ENCODE data around the gene TFF1.

Gene TFF1

DNA sequence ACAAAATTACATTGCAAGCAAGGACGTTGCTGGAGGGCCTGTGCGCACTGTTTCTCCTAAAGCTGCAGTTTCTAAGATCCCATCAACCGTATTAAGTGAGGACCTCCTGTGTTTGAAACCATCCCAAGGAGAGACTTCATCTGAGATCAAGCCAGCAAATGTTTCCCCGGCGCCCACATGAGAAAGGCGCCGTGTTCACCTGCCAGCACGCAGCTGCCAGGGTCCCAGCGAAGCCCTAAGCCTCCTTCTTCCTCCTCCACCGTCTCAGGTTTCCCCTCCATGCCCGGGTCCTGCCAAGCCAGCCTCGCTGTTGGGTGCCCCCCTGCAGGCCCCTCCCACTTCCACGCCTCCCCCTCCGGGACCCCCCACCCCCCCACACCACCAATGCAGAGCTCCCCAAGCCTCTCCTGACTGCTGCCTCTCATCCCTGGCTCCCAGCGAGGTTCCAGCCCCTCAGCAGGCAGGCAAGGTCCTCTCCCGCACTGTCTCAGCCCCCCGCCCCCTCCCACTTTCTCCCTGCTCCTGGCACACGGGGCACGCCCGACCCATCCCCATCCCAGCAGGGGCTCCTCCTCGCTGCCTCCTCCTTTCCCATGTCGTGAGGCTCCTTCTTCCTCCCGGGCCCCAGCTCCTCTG lies 8.6 kb upstream of the TFF1 start:
- CTCF ChIA-PET: interaction anchor here (1.2 to 1.3 kb wide), 2 partner anchors 37 to 64 kb away, joined by 4 to 5 read pairs; no protein-coding TSS in a partner anchor
- TF ChIP-seq, protein P1, sequence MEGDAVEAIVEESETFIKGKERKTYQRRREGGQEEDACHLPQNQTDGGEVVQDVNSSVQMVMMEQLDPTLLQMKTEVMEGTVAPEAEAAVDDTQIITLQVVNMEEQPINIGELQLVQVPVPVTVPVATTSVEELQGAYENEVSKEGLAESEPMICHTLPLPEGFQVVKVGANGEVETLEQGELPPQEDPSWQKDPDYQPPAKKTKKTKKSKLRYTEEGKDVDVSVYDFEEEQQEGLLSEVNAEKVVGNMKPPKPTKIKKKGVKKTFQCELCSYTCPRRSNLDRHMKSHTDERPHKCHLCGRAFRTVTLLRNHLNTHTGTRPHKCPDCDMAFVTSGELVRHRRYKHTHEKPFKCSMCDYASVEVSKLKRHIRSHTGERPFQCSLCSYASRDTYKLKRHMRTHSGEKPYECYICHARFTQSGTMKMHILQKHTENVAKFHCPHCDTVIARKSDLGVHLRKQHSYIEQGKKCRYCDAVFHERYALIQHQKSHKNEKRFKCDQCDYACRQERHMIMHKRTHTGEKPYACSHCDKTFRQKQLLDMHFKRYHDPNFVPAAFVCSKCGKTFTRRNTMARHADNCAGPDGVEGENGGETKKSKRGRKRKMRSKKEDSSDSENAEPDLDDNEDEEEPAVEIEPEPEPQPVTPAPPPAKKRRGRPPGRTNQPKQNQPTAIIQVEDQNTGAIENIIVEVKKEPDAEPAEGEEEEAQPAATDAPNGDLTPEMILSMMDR (IDR thresholded peaks at IDR 0.05; ENCODE audit: control extremely low read depth, extremely low read depth, low read depth, missing control alignments): no peak
- POLR2A ChIA-PET: no interaction called here
- no peak for DNase-seq (ENCODE audit: extremely low spot score)

GRCh38 chr21:42374457-42374856 lies 8.1 kb upstream of the TFF1 start:
- ChIA-PET POLR2A (no interaction called here), CTCF (interaction anchor here (1.2 to 1.3 kb wide), 2 partner anchors 36 to 64 kb away, joined by 4 to 5 read pairs; no protein-coding TSS in a partner anchor)
- TF ChIP-seq, protein P1 (IDR thresholded peaks at IDR 0.05; ENCODE audit: control extremely low read depth, extremely low read depth, low read depth, missing control alignments): no peak
- DNase-seq (ENCODE audit: extremely low spot score): no peak

DNA sequence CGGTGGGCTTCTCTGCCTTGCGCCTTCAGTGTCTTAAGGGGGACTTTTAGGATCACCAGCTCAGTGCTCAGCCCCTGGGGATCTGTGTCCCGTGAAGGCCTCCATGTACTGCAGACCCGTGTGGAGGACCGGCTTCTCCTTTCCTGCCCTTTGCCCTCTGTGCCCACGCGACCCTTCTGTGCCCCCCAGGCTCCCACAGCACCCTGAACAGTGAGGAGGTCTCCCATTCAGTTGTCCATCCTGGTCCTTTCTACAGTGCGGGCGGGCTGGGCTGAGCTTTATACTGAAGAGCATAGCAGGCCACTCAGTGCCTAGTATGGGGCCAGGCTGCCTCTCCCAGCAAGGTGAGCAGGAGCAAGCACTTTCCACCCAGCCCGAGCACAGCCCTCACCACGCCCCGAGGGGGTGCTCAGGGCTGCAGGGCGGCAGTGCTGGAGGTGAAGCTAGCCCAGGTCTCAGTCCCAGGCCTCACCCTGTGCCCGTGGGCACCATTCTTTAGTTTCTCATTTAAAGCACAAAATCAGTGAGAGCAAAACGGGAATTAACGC lies 7.6 kb upstream of the TFF1 start:
- ChIA-PET CTCF (interaction anchor here (1.2 to 1.3 kb wide), 2 partner anchors 13 to 36 kb away, joined by 3 to 4 read pairs; no protein-coding TSS in a partner anchor), POLR2A (no interaction called here)
- TF ChIP-seq, protein P1 (IDR thresholded peaks at IDR 0.05; ENCODE audit: control extremely low read depth, extremely low read depth, low read depth, missing control alignments): no peak
- DNase-seq (ENCODE audit: extremely low spot score): no peak

DNA sequence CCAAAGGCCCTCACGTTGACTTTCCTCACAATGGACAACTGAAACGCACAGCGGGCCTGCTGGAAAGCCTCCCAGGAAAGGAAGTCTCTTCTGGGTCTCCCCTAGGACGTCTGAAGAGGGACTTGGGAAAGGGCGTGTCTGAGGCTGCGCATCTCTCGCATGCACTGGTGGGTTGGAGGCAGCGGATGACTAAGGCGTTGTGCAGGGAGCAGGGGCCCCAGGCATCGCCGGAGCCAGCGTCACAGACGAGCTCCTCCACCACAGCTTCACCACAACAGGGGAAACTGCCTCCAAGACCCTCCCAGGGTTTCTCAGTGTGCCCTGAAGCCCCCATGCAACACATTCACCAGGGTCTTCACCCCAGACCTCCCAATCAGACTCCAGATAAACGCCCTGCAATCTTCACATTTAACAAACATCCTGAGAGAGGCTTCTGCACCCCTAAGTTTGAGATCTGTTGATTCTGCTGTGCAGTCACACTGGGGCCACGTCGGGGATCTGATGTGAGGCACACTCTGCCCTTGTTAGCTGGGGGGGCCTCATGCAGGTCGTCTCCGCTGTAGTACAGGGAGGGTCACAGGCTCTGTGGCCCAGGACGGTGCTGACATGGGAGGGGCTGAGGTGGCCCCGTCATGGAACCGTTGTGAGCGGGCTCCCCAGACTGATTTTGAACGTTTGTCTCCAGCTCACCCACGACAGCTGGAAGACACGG lies 7.0 kb upstream of the TFF1 start:
- ChIA-PET CTCF (interaction anchor here (1.2 to 1.3 kb wide), 2 partner anchors 12 to 35 kb away, joined by 3 to 4 read pairs; no protein-coding TSS in a partner anchor), POLR2A (no interaction called here)
- TF ChIP-seq, protein P1 (IDR thresholded peaks at IDR 0.05; ENCODE audit: control extremely low read depth, extremely low read depth, low read depth, missing control alignments): no peak
- no peak for DNase-seq (ENCODE audit: extremely low spot score)

GRCh38 chr21:42370894-42371654 lies 4.7 kb upstream of the TFF1 start:
- TF ChIP-seq, protein P1 (IDR thresholded peaks at IDR 0.05; ENCODE audit: control extremely low read depth, extremely low read depth, low read depth, missing control alignments): no peak
- POLR2A ChIA-PET: no interaction called here

GRCh38 chr21:42369821-42370220 lies 3.5 kb upstream of the TFF1 start:
- TF ChIP-seq, protein P1 (IDR thresholded peaks at IDR 0.05; ENCODE audit: control extremely low read depth, extremely low read depth, low read depth, missing control alignments): no peak
- CTCF ChIA-PET: no interaction called here
- POLR2A ChIA-PET: no interaction called here
- no peak for DNase-seq (ENCODE audit: extremely low spot score)

More at GRCh38 chr21:42370894-42371654, 4.7 kb upstream of the TFF1 start:
- CTCF ChIA-PET: no interaction called here
- DNase-seq (ENCODE audit: extremely low spot score): no peak
